Stimulated activated CD4-positive, alpha-beta T cell treated with anti-CD3 and anti-CD28 coated beads, Interleukin-15, amount 100 ng/mL, for 24 hours (primary cell): ENCODE results near the gene MAST2.
"Not testable (repeated sequence)": the region's sequence is repeated elsewhere in the genome, so short reads cannot be mapped to it uniquely, and the experiment has no call there.

ENCODE experiments used
- DNase-seq: peaks from one replicate; pipeline ENCODE4 v3.0.0-alpha.2; 2020

The MAST2 gene

DNA sequence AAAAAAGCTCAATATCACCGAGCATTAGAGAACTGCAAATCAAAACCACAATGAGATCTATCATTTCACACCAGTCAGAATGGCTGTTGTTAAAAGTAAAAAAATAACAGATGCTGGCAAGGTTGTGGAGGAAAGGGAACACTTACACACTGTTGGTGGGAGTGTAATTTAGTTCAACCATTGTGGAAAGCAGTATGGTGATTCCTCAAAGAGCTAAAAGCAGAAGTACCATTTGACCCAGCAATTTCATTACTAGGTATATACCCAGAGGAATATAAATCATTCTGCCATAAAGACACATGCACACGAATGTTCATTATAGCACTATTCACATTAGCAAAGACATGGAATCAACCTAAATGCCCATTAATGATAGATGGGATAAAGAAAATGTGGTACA is 146.1 kb downstream of the MAST2 start:
- DNase-seq, result not testable (repeated sequence)

- DNase-seq, result no peak
Measured at GRCh38 chr1:45952072-45952471, 148.7 kb downstream of the MAST2 start.

DNA sequence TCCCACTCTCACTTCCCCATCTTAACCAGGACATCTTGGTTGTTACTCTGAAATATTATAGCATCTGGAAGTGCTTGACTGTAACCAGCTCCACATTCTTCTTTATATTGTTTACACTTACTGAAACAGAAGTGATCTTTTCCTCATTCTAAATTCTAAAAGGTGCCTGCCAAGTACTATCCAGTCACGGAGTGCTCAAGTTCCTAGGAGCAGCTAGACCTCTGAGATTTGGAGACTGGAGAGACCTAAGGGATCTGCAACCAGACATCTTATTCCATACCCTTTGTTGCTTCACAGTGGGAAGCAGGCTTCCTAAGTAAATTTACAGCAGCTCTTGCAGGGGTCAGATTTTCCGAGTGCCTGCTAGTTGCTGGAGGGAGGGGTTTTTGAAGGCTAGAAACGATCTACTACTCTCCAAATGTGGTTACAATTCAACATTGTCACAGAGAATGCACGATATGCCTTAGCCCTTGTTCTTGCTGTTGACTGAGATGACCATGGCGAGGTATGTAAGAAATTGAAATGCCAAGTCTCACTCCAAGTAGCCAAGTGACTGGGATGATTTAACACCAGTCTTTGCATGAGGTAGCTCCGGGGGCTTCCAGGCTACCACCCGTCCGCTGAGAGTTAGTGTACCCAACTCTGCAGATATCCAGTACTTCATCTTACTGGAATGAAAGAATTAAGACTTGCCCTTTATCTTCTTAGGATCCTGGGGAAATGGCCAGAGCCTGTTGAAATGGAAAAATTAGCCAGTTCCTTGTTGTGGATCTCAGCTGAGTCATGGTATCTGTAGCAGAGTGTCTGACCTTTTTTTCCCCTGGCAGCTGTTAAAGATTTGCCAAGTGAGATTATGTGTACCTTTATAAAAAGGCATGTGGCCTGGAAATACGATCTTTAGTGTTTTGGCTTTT is 150.8 kb downstream of the MAST2 start:
- DNase-seq, result no peak

GRCh38 chr1:45957684-45958083 is 154.3 kb downstream of the MAST2 start:
- DNase-seq, result no peak

- no peak for DNase-seq
Measured at GRCh38 chr1:45958317-45958716, 154.9 kb downstream of the MAST2 start.

DNA sequence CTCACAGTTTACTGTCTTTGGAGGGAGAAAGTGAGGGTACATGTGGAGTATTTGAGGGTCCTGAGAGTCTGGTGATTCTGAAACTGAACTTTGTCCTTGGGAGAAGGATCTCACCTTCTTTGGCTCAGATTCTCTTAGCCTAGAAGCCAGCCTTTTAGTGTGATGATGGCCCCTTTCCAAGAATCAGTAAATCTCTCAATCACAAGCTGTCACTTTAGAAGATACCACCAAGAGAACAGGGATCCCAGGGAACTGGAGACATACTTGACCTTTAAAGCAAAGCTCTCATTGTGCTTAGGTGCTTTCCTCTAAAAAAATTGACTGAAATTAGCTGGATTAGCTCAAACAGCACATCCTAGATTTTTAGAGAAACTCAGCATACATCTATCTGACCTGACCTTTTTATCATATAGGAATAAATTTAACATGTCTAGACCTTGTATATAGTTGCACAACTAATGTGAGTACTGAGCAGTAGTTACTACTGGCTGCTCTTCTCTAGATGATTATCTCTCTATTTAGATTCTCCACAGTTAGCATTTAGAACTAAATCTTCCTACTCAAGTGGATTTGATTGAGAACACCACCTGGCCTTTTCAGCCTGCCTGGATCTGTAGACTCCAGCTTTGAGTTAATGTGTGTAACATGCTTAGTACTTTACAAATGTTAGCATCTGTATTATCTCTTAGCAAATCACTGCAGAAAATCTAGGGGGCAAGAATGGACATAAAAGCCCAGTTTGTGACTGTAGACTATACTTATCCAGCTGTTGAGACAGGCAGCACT is 157.7 kb downstream of the MAST2 start:
- DNase-seq, result no peak

DNA sequence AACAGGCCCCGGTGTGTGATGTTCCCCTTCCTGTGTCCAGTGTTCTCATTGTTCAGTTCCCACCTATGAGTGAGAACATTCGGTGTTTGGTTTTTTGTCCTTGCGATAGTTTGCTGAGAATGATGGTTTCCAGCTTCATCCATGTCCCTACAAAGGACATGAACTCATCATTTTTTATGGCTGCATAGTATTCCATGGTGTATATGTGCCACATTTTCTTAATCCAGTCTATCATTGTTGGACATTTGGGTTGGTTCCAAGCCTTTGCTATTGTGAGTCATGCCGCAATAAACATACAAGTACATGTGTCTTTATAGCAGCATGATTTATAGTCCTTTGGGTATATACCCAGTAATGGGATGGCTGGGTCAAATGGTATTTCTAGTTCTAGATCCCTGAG is 158.5 kb downstream of the MAST2 start:
- DNase-seq, result not testable (repeated sequence)

GRCh38 chr1:45968941-45969666 is 165.7 kb downstream of the MAST2 start:
- DNase-seq, result no peak

- no peak for DNase-seq
Measured at GRCh38 chr1:45969866-45970265, 166.5 kb downstream of the MAST2 start.

DNA sequence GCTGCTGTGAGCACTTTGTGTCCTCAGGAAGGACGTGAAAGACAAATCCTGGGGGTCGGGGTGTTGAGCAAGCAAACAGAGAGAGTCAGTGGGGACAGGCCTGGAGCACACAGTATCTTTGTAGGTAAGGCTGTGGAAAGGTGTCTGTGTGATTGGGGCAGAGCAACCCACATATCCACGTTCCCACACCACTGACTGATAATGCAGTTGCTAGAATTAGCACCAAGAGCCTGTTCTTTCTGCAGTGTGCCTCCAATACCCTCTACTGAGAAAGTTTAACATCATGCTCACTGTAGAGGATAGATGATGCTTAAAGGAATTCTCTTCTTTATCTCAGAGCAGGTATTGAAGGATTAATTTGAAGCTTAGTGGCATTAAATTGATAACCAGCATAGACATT is 167.9 kb downstream of the MAST2 start:
- no peak for DNase-seq

GRCh38 chr1:45971922-45972531 is 168.6 kb downstream of the MAST2 start:
- DNase-seq, result no peak

GRCh38 chr1:45972621-45973020 is 169.2 kb downstream of the MAST2 start:
- DNase-seq, result no peak

DNA sequence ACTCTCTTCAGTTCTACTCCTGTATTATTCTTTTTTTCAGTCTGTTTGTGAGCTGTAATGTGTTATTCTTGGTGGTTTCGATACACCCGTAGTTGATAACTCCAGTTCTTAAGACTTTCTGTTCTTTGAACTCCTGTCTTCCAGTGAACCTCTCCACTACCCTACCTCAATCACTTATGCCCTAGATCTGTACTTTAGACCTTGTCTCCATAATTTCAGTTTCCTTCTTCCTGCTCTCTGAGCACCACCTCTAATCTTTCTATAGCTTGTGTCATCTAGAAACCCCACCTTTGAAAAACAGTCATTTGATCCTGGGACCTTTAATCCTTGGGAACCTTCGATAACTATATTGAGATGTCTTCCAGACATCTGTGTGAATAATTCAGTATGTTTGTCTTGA is 169.7 kb downstream of the MAST2 start:
- no peak for DNase-seq

DNA sequence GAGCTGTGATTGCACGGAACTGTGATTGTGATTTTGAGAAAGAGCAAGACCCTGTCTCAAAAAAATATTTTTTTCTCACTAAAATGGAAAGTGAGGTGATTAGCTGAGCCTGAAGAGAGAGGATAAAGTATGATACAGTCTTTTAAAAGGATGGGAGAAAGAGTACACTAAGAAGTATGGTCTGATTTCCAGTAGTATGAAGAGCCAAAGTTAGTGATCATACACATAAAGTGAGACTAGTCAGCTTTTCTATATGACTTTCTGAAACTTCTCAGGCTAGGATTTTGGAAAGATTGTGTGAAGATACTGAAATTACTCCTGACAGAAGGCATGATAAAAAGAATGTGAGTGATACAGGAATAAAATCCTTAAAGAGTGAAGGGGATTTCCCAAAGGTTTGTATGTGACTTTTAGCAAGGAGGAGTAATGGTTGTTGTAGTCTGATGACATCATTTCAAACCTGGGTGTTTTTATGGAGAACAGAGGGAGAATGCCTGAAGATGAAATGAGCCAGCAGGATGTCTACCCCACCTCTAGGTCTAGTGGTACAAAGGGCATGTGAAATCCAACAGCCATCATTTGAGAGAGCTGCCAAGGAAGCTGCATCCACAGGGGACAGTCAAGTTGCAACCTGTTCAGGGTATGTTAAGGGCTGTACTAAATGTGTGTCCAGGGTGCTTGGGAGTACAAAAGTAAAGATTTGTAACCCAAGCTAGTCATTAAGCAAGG is 171.3 kb downstream of the MAST2 start:
- no peak for DNase-seq

- no peak for DNase-seq
Measured at GRCh38 chr1:45976623-45977022, 173.2 kb downstream of the MAST2 start.

DNA sequence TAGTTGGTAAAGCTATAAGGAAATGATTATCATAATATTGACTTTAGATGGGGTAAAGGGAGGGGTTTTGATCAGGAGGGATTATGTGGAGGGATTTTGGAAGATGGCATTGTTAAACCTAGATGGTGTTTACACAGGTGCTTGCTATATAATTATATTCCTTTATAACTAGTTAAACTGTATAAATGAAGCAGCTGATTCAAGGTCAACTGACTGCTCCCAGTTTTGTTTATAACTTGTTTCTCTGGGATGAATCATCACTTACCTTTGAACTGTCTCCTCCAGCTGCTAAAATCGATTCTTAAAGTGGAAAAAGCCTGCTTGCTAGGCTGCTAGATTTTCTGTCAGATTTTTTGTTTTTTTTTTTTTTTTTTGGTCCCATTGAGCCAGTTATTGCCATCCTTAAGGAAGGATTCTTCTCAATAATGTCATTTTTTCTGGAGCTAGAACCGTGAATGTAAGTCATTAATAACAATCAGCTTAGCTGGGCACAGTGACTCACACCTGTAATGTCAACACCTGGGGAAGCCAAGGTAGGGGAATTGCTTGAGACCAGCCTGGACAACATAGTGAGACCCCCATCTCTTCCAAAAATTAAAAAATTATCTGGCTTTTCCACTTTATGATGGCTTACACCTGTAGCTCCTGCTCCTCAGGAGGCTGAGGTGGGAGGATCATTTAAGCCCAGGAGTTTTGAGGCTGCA is 175.8 kb downstream of the MAST2 start:
- DNase-seq, result no peak

DNA sequence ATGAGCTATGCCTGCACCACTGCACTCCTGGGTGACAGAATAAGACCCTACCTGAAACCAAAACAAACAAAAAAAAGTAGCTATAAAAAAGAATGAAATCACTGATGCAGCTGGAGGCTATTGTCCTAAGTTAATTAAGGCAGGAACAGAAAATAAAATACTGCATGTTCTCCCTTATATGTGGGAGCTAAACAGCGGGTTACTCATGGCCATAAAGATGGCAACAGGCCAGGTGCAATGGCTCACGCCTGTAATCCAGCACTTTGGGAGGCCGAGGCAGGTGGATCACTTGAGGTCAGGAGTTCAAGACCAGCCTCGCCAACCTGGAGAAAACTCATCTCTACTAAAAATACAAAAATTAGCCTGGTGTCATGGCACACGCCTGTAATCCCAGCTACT is 176.4 kb downstream of the MAST2 start:
- no peak for DNase-seq

DNA sequence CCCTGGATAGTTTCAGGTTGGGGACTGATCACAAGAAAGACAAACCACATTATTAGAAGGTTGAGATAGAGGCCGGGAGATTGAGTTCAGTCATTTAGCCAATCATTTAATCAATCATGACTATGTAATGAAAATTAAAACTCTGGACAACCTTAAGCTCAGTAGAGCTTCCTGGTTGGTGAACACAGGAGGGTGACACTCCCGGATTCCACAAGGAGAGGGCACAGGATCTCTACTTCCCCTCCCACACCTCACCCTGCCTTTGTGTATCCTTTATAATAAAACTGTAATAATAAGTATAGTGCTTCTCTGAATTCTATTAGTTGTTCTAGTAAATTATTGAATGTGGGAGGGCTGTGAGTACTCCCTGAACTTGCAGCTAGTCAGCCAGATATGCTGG is 178.9 kb downstream of the MAST2 start:
- DNase-seq, result no peak

GRCh38 chr1:45983967-45984366 is 180.6 kb downstream of the MAST2 start:
- no peak for DNase-seq

DNA sequence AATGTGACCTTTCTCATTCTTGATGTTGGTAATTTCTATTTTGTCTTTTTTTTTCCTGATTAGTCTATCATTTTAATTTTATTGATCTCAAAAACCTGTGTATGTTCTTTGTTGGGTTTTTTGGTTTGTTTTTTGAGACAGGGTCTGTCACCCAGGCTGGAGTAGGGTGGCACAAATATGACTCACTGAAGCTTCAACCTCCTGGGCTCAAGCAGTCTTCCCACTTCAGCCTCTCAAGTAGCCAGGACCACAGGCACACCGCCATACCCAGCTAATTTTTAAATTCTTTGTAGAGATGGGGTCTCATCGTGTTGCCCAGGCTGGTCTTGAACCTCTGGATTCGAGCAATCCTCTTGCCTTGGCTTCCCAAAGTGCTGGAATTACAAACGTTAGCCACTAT is 183.8 kb downstream of the MAST2 start:
- DNase-seq, result no peak

- DNase-seq, result no peak
Measured at GRCh38 chr1:45989249-45989648, 185.8 kb downstream of the MAST2 start.

DNA sequence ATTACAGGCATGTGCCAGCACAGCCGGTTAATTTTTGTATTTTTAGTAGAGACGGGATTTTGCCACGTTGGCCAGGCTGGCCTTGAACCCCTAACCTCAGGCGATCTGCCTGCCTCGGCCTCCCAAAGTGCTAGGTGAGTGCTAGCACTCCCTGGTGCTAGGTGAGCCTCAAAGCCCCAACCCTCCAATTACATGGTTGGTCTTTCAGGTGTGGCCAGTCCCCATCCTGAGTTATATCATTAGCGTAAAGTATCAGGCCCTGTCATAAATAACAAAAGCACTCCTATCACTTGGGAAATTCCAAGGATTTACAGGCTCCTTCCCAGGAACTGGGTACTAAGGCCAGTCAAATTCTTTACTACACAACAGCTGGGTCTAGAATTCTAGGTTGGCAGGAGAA is 191.0 kb downstream of the MAST2 start:
- no peak for DNase-seq
